HL-60 (cell line): ENCODE data around the gene LENG9.

Source experiments
- DNase-seq, 2 experiments: peaks; one replicate each; pipeline ENCODE4 v3.0.0-alpha.2; 2010 to 2020; ENCODE audit warnings: low read depth in 1 of 2, low spot score in 1 of 2
- H3K27ac ChIP-seq: fragments of 250-450 bp; sonication (Bioruptor Pico); replicated peaks from 2 replicates; pipeline ENCODE4 v1.5.1; 2020; ENCODE audit warnings: mild to moderate bottlenecking, moderate library complexity
- H3K27me3 ChIP-seq: fragments of 250-450 bp; sonication (Bioruptor Pico); 2 replicates; pipeline ENCODE4 v1.5.1; 2021; ENCODE audit warnings: mild to moderate bottlenecking, moderate library complexity; ENCODE audit not compliant: insufficient read depth, poor library complexity, severe bottlenecking
- H3K4me3 ChIP-seq: replicated peaks from 2 replicates; pipeline ENCODE4 v1.5.1; 2011; ENCODE audit warnings: mild to moderate bottlenecking, control low read depth, low read length; ENCODE audit not compliant: insufficient read depth
- GABPA ChIP-seq: IDR thresholded peaks from 2 replicates; pipeline ENCODE4 v1.6.1; 2012; ENCODE audit warnings: low read depth
- POLR2AphosphoS5 ChIP-seq: IDR thresholded peaks from 2 replicates; pipeline ENCODE4 v1.6.1; 2012; ENCODE audit warnings: low read depth
- SPI1 ChIP-seq: IDR thresholded peaks from 2 replicates; pipeline ENCODE4 v1.6.1; 2012; ENCODE audit warnings: low read depth, mild to moderate bottlenecking, borderline replicate concordance
- TF ChIP-seq, protein P1 (sequence below): IDR thresholded peaks from one replicate; pipeline ENCODE4 v1.5.1; 2011; ENCODE audit warnings: low read length, control low read depth, inconsistent platforms; ENCODE audit not compliant: insufficient read depth
- TF ChIP-seq, protein P2 (sequence below): IDR thresholded peaks from 2 replicates; pipeline ENCODE4 v1.6.1; 2012; ENCODE audit warnings: low read depth; ENCODE audit not compliant: insufficient replicate concordance

The LENG9 gene

GRCh38 chr19:54478677-54479266, 15.2 kb upstream of the LENG9 start:
- peaks cover 27% of the 10 kb centered on the region for H3K27me3 ChIP-seq
- H3K4me3 ChIP-seq, result no peak overlapping the region
- H3K27ac ChIP-seq, result no peak overlapping the region
- no peak for TF ChIP-seq GABPA
- TF ChIP-seq, protein P1, sequence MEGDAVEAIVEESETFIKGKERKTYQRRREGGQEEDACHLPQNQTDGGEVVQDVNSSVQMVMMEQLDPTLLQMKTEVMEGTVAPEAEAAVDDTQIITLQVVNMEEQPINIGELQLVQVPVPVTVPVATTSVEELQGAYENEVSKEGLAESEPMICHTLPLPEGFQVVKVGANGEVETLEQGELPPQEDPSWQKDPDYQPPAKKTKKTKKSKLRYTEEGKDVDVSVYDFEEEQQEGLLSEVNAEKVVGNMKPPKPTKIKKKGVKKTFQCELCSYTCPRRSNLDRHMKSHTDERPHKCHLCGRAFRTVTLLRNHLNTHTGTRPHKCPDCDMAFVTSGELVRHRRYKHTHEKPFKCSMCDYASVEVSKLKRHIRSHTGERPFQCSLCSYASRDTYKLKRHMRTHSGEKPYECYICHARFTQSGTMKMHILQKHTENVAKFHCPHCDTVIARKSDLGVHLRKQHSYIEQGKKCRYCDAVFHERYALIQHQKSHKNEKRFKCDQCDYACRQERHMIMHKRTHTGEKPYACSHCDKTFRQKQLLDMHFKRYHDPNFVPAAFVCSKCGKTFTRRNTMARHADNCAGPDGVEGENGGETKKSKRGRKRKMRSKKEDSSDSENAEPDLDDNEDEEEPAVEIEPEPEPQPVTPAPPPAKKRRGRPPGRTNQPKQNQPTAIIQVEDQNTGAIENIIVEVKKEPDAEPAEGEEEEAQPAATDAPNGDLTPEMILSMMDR, result peak; percentile 31
- DNase-seq, result no peak

GRCh38 chr19:54477650-54478049, 14.1 kb upstream of the LENG9 start:
- Histone ChIP-seq H3K4me3 (no peak overlapping the region), H3K27me3 (peaks cover 35% of the 10 kb centered on the region), H3K27ac (no peak overlapping the region)
- DNase-seq, result no peak
- TF ChIP-seq POLR2AphosphoS5, result no peak
- TF ChIP-seq, protein P1, result no peak
- TF ChIP-seq GABPA, result no peak
- TF ChIP-seq, protein P2, sequence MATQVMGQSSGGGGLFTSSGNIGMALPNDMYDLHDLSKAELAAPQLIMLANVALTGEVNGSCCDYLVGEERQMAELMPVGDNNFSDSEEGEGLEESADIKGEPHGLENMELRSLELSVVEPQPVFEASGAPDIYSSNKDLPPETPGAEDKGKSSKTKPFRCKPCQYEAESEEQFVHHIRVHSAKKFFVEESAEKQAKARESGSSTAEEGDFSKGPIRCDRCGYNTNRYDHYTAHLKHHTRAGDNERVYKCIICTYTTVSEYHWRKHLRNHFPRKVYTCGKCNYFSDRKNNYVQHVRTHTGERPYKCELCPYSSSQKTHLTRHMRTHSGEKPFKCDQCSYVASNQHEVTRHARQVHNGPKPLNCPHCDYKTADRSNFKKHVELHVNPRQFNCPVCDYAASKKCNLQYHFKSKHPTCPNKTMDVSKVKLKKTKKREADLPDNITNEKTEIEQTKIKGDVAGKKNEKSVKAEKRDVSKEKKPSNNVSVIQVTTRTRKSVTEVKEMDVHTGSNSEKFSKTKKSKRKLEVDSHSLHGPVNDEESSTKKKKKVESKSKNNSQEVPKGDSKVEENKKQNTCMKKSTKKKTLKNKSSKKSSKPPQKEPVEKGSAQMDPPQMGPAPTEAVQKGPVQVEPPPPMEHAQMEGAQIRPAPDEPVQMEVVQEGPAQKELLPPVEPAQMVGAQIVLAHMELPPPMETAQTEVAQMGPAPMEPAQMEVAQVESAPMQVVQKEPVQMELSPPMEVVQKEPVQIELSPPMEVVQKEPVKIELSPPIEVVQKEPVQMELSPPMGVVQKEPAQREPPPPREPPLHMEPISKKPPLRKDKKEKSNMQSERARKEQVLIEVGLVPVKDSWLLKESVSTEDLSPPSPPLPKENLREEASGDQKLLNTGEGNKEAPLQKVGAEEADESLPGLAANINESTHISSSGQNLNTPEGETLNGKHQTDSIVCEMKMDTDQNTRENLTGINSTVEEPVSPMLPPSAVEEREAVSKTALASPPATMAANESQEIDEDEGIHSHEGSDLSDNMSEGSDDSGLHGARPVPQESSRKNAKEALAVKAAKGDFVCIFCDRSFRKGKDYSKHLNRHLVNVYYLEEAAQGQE, result no peak

DNA sequence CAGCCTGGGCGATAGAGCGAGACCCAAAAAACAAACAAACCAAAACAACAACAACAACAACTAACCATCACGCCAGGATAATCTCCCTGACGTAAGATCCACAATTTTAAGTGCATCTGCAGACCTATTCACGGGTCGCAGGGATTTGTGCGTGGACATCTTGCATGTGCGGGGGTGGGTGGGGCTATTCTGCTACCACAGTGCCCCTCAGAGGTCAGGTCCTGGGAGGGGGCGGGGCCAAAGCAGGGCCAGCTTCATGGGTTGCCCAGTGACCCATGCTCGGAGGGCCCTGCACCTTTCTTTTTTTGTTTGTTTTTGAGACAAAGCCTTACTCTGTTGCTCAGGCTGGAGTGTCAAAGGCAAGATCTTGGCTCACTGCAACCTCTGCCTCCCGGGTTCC, 12.1 kb upstream of the LENG9 start:
- DNase-seq, result no peak
- peaks cover 44% of the 10 kb centered on the region for H3K27me3 ChIP-seq

More for the DNA sequence above, 12.1 kb upstream of the LENG9 start:
- no peak overlapping the region for H3K27ac ChIP-seq
- no peak overlapping the region for H3K4me3 ChIP-seq
- TF ChIP-seq, protein P1, result no peak
- TF ChIP-seq POLR2AphosphoS5 (no peak), SPI1 (no peak), GABPA (no peak)
- TF ChIP-seq, protein P2, result no peak
